Upper lobe of right lung (tissue), 1 donor: ENCODE data around the gene ZG16. TPM values are rescaled to one million over a fixed set of nuclear protein-coding genes. Genes with fewer than 3 reads are reported as not detected.
A peak's percentile ranks its signal among the peaks of the same experiment; 100 is the strongest.

ENCODE experiments used
- ATAC-seq: fragments of 200-7000 bp; cut with Tn5 transposase; one replicate; pipeline ENCODE4 v1.9.1; 2020; ENCODE audit warnings: mild to moderate bottlenecking, moderate library complexity
- DNase-seq: peaks from one replicate; pipeline ENCODE4 v3.0.0-alpha.2; 2020
- H3K27ac ChIP-seq: fragments of 200-600 bp; one replicate; pipeline ENCODE4 v1.8.0; 2022
- H3K27me3 ChIP-seq: fragments of 200-600 bp; one replicate; pipeline ENCODE4 v1.8.0; 2022; ENCODE audit warnings: mild to moderate bottlenecking
- H3K36me3 ChIP-seq: fragments of 200-600 bp; one replicate; pipeline ENCODE4 v1.8.0; 2022
- H3K4me1 ChIP-seq: fragments of 200-600 bp; one replicate; pipeline ENCODE4 v1.8.0; 2022
- H3K4me3 ChIP-seq: fragments of 200-600 bp; one replicate; pipeline ENCODE4 v1.8.0; 2022; ENCODE audit warnings: mild to moderate bottlenecking
- H3K9me3 ChIP-seq: fragments of 200-600 bp; one replicate; pipeline ENCODE4 v1.8.0; 2022
- CTCF ChIP-seq: fragments of 200-600 bp; IDR thresholded peaks from one replicate; pipeline ENCODE4 v1.8.0; 2022; ENCODE audit warnings: antibody characterized with exemption
- intact Hi-C: fragments of 100-400 bp; cut with DNase I; formaldehyde crosslinking; loops from one replicate; pipeline ENCODE4 v1.11.0; 2022
- total RNA-seq: library from RNA; stranded (reverse); fragmentation: NEBNext Ultra II Directional; extraction: Animal tissue kit (Norgen Biotek cat#: 25700); gene quantifications from one replicate; pipeline ENCODE4 v1.2.1, GENCODE V29; 2021
- donor health status: DM: no; HTN: yes; CAD: no; lungs with severe emphysema.

The ZG16 gene
- total RNA-seq, 1 donor from 2014 or later = not detected

- ATAC-seq = no peak
- H3K9me3 ChIP-seq = no peaks in the 10 kb centered on the region
- H3K36me3 ChIP-seq = peaks cover 21% of the 10 kb centered on the region
- peaks cover 44% of the 10 kb centered on the region for H3K4me1 ChIP-seq
- no peak overlapping the region for H3K4me3 ChIP-seq
- no peak for TF ChIP-seq CTCF
- peak overlapping the region; percentile 77 for H3K27ac ChIP-seq
- intact Hi-C loops = no loop called here
- DNase-seq = peak; percentile 65
- H3K27me3 ChIP-seq = no peaks in the 10 kb centered on the region
These were observed 32.0 kb downstream of the ZG16 start for GRCh38 chr16:29809850-29810698.

GRCh38 chr16:29810699-29811169 lies 32.7 kb downstream of the ZG16 start:
- no peak for ATAC-seq
- intact Hi-C loops = no loop called here
- peaks cover 48% of the 10 kb centered on the region for H3K4me1 ChIP-seq
- no peaks in the 10 kb centered on the region for H3K27me3 ChIP-seq
- no peak for DNase-seq
- peak overlapping the region; percentile 54 for H3K4me3 ChIP-seq
- H3K9me3 ChIP-seq = no peaks in the 10 kb centered on the region
- H3K27ac ChIP-seq = peak overlapping the region; percentile 77
- H3K36me3 ChIP-seq = peaks cover 21% of the 10 kb centered on the region
- TF ChIP-seq CTCF = no peak

GRCh38 chr16:29811170-29811895 lies 33.3 kb downstream of the ZG16 start:
- peak; percentile 70 for ATAC-seq
- peak overlapping the region; percentile 54 for H3K4me3 ChIP-seq
- no peaks in the 10 kb centered on the region for H3K27me3 ChIP-seq
- H3K27ac ChIP-seq = peak overlapping the region; percentile 77
- H3K9me3 ChIP-seq = no peaks in the 10 kb centered on the region
- TF ChIP-seq CTCF = no peak
- intact Hi-C loops = no loop called here
- peaks cover 21% of the 10 kb centered on the region for H3K36me3 ChIP-seq
- peaks cover 48% of the 10 kb centered on the region for H3K4me1 ChIP-seq
- DNase-seq = peak; percentile 97

DNA sequence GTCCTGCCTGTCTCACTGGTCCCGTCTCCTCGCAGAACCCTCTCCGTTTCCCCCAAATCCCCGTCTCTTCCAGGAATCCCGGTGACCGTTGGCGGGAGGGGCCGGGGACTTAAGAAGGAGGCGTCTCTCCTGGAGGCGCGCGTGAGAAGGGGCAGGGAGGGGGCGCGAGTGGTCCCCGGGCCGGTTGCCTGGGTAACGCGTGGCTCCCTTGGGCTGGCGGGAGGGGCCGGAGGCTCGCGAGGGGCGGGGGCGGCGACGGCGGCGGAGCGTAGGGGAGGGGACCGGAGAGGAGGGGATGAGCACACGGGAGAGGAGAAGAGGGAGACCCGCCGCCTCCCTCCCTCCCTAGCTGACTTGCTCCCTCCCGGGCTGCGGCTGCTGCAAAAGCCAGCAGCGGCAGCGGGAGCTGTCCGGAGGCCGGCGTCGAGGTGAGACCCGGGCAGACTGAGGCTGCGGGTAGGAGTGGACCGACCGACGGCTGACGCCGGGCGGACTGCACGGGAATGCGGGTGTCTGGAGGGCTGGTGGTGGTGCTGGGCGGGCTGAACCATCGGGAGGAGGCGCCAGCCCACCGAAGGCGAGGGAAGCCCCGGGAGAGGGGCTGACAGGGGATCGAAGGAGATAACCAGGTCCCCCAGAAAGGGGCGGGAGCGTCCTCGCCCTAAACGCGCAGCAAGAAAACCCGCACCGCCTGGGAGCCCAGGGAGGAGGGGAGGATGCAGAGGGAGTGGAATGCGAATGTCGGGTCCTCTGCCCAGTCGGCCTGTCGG lies 34.0 kb downstream of the ZG16 start, which contains the start of gene PRRT2:
TSS of gene PRRT2 (plus strand) at position 298 of the 770 bp plus-strand sequence. CDS start 862 bp downstream, outside the sequence.
- intact Hi-C loops = no loop called here
- H3K27me3 ChIP-seq = no peaks in the 10 kb centered on the region
- H3K36me3 ChIP-seq = peaks cover 21% of the 10 kb centered on the region
- no peaks in the 10 kb centered on the region for H3K9me3 ChIP-seq
- peak within 1 kb of the TSS; percentile 54 for H3K4me3 ChIP-seq
- peaks cover 50% of the 10 kb centered on the region for H3K4me1 ChIP-seq
- no peak for ATAC-seq
- DNase-seq = no peak
- H3K27ac ChIP-seq = peak within 1 kb of the TSS; percentile 77
- no peak for TF ChIP-seq CTCF
